ENCODE measurements around the gene GH1.
"Not testable (repeated sequence)": the region's sequence is repeated elsewhere in the genome, so short reads cannot be mapped to it uniquely, and the experiment has no call there.

DNA sequence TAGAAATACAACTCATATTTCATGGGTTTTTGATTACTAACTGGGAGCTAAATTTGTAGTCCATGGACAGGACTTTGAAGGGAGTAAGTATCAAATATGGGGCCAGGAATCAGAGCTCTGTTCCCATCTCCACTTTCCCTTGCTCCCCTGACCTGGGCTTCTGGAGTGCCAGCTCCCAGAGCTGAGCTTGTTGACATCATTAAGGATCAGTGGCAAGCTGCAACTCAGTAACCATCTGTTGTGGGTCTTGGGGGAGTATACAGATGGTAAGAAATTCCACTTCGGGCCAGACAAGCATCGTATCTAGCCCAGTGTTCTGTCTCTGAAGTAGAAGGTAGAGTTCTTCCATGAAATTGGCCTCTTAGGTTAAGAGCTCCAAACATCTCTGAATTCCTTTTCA lies 16.7 kb downstream of the GH1 start:
- TF ChIP-seq, protein P1, sequence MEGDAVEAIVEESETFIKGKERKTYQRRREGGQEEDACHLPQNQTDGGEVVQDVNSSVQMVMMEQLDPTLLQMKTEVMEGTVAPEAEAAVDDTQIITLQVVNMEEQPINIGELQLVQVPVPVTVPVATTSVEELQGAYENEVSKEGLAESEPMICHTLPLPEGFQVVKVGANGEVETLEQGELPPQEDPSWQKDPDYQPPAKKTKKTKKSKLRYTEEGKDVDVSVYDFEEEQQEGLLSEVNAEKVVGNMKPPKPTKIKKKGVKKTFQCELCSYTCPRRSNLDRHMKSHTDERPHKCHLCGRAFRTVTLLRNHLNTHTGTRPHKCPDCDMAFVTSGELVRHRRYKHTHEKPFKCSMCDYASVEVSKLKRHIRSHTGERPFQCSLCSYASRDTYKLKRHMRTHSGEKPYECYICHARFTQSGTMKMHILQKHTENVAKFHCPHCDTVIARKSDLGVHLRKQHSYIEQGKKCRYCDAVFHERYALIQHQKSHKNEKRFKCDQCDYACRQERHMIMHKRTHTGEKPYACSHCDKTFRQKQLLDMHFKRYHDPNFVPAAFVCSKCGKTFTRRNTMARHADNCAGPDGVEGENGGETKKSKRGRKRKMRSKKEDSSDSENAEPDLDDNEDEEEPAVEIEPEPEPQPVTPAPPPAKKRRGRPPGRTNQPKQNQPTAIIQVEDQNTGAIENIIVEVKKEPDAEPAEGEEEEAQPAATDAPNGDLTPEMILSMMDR (IDR thresholded peaks at IDR 0.05): not testable (repeated sequence)
- not testable (repeated sequence) for TF ChIP-seq EZH2 (IDR thresholded peaks at IDR 0.05; ENCODE audit: borderline replicate concordance, insufficient read depth, low read depth, low read length, poor library complexity, severe bottlenecking)
